Thyroid gland (tissue), 4 donors: Measurements from ENCODE around the gene CENPVL3. TPM values are rescaled to one million over a fixed set of nuclear protein-coding genes. Genes with fewer than 3 reads are reported as not detected.

Experiments
- DNase-seq, 2 donors: peaks; one replicate each; pipeline ENCODE4 v3.0.0-alpha.2; 2019
- H3K27ac ChIP-seq, 3 donors: fragments of 200-600 bp; sonication (generic); 1 replicate in 2 of 3; 2 replicates in 1 of 3; pipeline ENCODE4 v1.5.1; 2016 to 2019; ENCODE audit warnings: mild to moderate bottlenecking in 1 of 3, moderate library complexity in 1 of 3
- H3K27me3 ChIP-seq: fragments of 200-600 bp; sonication (generic); one replicate; pipeline ENCODE4 v1.5.1; 2019
- H3K36me3 ChIP-seq, 2 donors: fragments of 200-600 bp; sonication (generic); one replicate each; pipeline ENCODE4 v1.5.1; 2016 to 2019
- H3K4me1 ChIP-seq, 2 donors: fragments of 200-600 bp; sonication (generic); one replicate each; pipeline ENCODE4 v1.5.1; 2017 to 2019
- H3K4me3 ChIP-seq, 3 donors: fragments of 200-600 bp; sonication (generic); replicated peaks in 1 of 3; 1 replicate in 2 of 3; 2 replicates in 1 of 3; pipeline ENCODE4 v1.5.1; 2016; ENCODE audit warnings: mild to moderate bottlenecking in 1 of 3
- H3K9me3 ChIP-seq: fragments of 200-600 bp; sonication (generic); one replicate; pipeline ENCODE4 v1.5.1; 2017
- POLR2A ChIP-seq, 2 donors: fragments of 450-650 bp; IDR thresholded peaks; one replicate each; pipeline ENCODE4 v1.6.1; 2017; ENCODE audit warnings: antibody characterized with exemption in 2 of 2, mild to moderate bottlenecking in 2 of 2, moderate library complexity in 1 of 2
- WGBS, 2 donors: methylation state at CpG; one replicate each; pipeline ENCODE4 v1.1.5; 2017; 5-methylcytosine and 5-hydroxymethylcytosine counted together
- intact Hi-C: fragments of 100-400 bp; cut with DNase I; formaldehyde crosslinking; loops from one replicate; pipeline ENCODE4 v1.15.1; 2023
- total RNA-seq, 4 donors: library from RNA; depleted of rRNA; stranded (reverse); fragments of >200 nt; gene quantifications; one replicate each; pipeline ENCODE4 v1.2.3, GENCODE V29; 2016
- TF ChIP-seq, protein P1 (sequence below), 6 experiments: fragments of 200-600 bp in 3 of 6; fragments of 450-650 bp in 3 of 6; sonication (generic) in 3 of 6; IDR thresholded peaks; one replicate each; pipeline ENCODE4 v1.5.1; 2016 to 2019; ENCODE audit warnings: antibody characterized with exemption in 6 of 6, mild to moderate bottlenecking in 2 of 6, inconsistent platforms in 1 of 6, moderate library complexity in 1 of 6

The CENPVL3 gene
- total RNA-seq, 4 donors from 2014 or later = not detected

- DNase-seq = no peak
- H3K27ac ChIP-seq = no peak overlapping the region
- WGBS, 2 donors = 44 to 49% methylated on average over 2 of the region's 2 CpGs
- H3K4me1 ChIP-seq = no peaks in the 10 kb centered on the region
- H3K36me3 ChIP-seq = no peaks in the 10 kb centered on the region
- TF ChIP-seq, protein P1, sequence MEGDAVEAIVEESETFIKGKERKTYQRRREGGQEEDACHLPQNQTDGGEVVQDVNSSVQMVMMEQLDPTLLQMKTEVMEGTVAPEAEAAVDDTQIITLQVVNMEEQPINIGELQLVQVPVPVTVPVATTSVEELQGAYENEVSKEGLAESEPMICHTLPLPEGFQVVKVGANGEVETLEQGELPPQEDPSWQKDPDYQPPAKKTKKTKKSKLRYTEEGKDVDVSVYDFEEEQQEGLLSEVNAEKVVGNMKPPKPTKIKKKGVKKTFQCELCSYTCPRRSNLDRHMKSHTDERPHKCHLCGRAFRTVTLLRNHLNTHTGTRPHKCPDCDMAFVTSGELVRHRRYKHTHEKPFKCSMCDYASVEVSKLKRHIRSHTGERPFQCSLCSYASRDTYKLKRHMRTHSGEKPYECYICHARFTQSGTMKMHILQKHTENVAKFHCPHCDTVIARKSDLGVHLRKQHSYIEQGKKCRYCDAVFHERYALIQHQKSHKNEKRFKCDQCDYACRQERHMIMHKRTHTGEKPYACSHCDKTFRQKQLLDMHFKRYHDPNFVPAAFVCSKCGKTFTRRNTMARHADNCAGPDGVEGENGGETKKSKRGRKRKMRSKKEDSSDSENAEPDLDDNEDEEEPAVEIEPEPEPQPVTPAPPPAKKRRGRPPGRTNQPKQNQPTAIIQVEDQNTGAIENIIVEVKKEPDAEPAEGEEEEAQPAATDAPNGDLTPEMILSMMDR (IDR thresholded peaks at IDR 0.05) = no peak
- TF ChIP-seq POLR2A (IDR thresholded peaks at IDR 0.05) = no peak
- H3K27me3 ChIP-seq = no peaks in the 10 kb centered on the region
- intact Hi-C loops = no loop called here
- no peak overlapping the region for H3K4me3 ChIP-seq
- H3K9me3 ChIP-seq = no peaks in the 10 kb centered on the region
These were observed 46.8 kb downstream of the CENPVL3 start for GRCh38 chrX:51571874-51572273.

GRCh38 chrX:51569561-51569960 lies 49.2 kb downstream of the CENPVL3 start:
- intact Hi-C loops = no loop called here
- H3K9me3 ChIP-seq = no peaks in the 10 kb centered on the region
- 94 to 96% methylated on average over 3 of the region's 3 CpGs for WGBS, 2 donors
- TF ChIP-seq, protein P1 (IDR thresholded peaks at IDR 0.05) = no peak
- TF ChIP-seq POLR2A (IDR thresholded peaks at IDR 0.05) = no peak
- no peaks in the 10 kb centered on the region for H3K36me3 ChIP-seq
- H3K27me3 ChIP-seq = no peaks in the 10 kb centered on the region
- no peak overlapping the region for H3K4me3 ChIP-seq
- no peak for DNase-seq
- H3K27ac ChIP-seq = no peak overlapping the region
- H3K4me1 ChIP-seq = no peaks in the 10 kb centered on the region

DNA sequence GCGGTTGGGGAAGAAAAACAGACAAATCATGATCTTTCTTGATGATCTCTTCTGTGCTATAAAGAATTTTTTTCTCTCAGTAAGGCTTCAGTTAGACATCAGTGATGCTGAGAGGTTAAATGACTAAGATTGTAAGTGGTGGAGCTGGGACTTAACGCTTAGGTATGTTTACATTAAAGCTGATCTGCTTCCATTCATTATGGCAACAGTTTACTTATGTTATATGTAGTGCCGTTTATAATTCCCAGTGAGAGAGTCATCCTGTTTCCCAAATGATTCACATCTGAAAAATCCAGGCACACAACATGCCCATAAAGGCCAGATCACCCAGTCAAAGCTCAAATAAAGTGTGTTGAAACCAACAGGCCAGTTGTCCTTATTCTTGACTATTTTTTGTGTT lies 50.1 kb downstream of the CENPVL3 start:
- Histone ChIP-seq H3K9me3 (no peaks in the 10 kb centered on the region), H3K4me3 (no peak overlapping the region), H3K27me3 (no peaks in the 10 kb centered on the region), H3K27ac (no peak overlapping the region), H3K36me3 (no peaks in the 10 kb centered on the region), H3K4me1 (no peaks in the 10 kb centered on the region)
- no peak for DNase-seq
- WGBS, 2 donors = 51 to 54% methylated on average over 3 of the region's 3 CpGs
- TF ChIP-seq POLR2A (IDR thresholded peaks at IDR 0.05) = no peak
- TF ChIP-seq, protein P1 (IDR thresholded peaks at IDR 0.05) = no peak
- intact Hi-C loops = no loop called here

Other genes starting within 250 kb of the CENPVL3 start
- gene NUDT11, start 122.3 kb downstream of the CENPVL3 start, total RNA-seq = 1 to 10 TPM in 3 of 4 donors, under 1 TPM in 1; 0.29 to 1.7 (median 1.4) TPM
- gene CENPVL2, start 63.9 kb upstream of the CENPVL3 start, total RNA-seq = not detected
- not detected for gene CENPVL1, start 91.6 kb upstream of the CENPVL3 start, total RNA-seq
- 1 to 10 TPM; 4.8 to 7.9 (median 7.6) TPM for gene GSPT2, start 124.5 kb upstream of the CENPVL3 start, total RNA-seq